ENCODE results near the gene FBF1.

DNA sequence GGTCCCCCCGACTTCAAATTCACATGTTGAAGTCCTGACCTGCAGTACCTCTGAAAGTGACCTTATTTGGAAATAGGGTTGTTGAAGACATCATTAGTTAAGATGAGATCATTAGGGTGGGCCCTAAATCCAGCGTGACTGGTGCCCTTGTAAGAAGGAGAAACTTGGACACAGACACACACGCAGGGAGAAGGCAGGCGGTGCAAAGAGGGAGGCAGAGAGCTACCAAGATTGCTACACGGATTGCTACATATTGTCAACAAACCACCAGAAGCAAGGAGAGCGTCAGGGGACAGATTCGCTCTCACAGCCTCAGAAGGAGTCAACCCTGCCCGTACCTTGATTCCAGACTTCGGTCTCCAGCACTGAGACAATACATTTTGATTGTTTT is 78.9 kb downstream of the FBF1 start:
- TF ChIP-seq, protein P1, sequence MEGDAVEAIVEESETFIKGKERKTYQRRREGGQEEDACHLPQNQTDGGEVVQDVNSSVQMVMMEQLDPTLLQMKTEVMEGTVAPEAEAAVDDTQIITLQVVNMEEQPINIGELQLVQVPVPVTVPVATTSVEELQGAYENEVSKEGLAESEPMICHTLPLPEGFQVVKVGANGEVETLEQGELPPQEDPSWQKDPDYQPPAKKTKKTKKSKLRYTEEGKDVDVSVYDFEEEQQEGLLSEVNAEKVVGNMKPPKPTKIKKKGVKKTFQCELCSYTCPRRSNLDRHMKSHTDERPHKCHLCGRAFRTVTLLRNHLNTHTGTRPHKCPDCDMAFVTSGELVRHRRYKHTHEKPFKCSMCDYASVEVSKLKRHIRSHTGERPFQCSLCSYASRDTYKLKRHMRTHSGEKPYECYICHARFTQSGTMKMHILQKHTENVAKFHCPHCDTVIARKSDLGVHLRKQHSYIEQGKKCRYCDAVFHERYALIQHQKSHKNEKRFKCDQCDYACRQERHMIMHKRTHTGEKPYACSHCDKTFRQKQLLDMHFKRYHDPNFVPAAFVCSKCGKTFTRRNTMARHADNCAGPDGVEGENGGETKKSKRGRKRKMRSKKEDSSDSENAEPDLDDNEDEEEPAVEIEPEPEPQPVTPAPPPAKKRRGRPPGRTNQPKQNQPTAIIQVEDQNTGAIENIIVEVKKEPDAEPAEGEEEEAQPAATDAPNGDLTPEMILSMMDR (IDR thresholded peaks at IDR 0.05) = no peak
- no peak for TF ChIP-seq POLR2A (IDR thresholded peaks at IDR 0.05)

Data from thyroid gland (tissue), 4 donors.